Neural cell (in vitro differentiated cells): ENCODE data around the gene DNM3.

Source experiments
- CTCF ChIP-seq: fragments of 450-650 bp; IDR thresholded peaks from 2 replicates; pipeline ENCODE4 v1.5.1; 2014; ENCODE audit warnings: antibody characterized with exemption, mild to moderate bottlenecking, moderate library complexity; ENCODE audit not compliant: poor library complexity, severe bottlenecking
- EP300 ChIP-seq: fragments of 450-650 bp; conservative IDR thresholded peaks from 2 replicates; pipeline ENCODE4 v1.6.1; 2014; ENCODE audit warnings: antibody characterized with exemption, mild to moderate bottlenecking, moderate library complexity; ENCODE audit not compliant: poor library complexity, severe bottlenecking
- EZH2 ChIP-seq: fragments of 200-600, 300-800 bp; shearing (Covaris generic), sonication (generic); IDR thresholded peaks from 2 replicates; pipeline ENCODE4 v1.6.1; 2014; ENCODE audit warnings: antibody characterized with exemption, low read length, borderline replicate concordance, mild to moderate bottlenecking; ENCODE audit not compliant: insufficient read depth, poor library complexity, severe bottlenecking
- POLR2AphosphoS5 ChIP-seq: IDR thresholded peaks from 2 replicates; pipeline ENCODE4 v1.6.1; 2012
- REST ChIP-seq: IDR thresholded peaks from 2 replicates; pipeline ENCODE4 v1.6.1; 2012; ENCODE audit warnings: borderline replicate concordance
- TAF1 ChIP-seq: IDR thresholded peaks from 2 replicates; pipeline ENCODE4 v1.6.1; 2012; ENCODE audit warnings: low read depth

- no peak for TF ChIP-seq CTCF
- TF ChIP-seq REST: no peak
- TF ChIP-seq EZH2: no peak
- no peak for TF ChIP-seq TAF1
- no peak for TF ChIP-seq EP300
- no peak for TF ChIP-seq POLR2AphosphoS5
Measured at GRCh38 chr1:172279939-172280636, 438.8 kb downstream of the DNM3 start.
